Daoy (cell line): ENCODE results near the gene HAPLN1. TPM values are rescaled to one million over a fixed set of nuclear protein-coding genes. Genes with fewer than 3 reads are reported as not detected.
A peak's percentile ranks its signal among the peaks of the same experiment; 100 is the strongest.

Experiments used
- DNase-seq: peaks from one replicate; pipeline ENCODE4 v3.0.0-alpha.2; 2015; ENCODE audit warnings: low read depth
- total RNA-seq: library from RNA; depleted of rRNA; stranded (reverse); fragments of >200 nt; shearing (Covaris generic); gene quantifications from 2 replicates; pipeline ENCODE4 v1.2.3, GENCODE V29; 2014

HAPLN1 gene
- total RNA-seq, 1 experiment from 2014 or later: 24.4 TPM

DNA sequence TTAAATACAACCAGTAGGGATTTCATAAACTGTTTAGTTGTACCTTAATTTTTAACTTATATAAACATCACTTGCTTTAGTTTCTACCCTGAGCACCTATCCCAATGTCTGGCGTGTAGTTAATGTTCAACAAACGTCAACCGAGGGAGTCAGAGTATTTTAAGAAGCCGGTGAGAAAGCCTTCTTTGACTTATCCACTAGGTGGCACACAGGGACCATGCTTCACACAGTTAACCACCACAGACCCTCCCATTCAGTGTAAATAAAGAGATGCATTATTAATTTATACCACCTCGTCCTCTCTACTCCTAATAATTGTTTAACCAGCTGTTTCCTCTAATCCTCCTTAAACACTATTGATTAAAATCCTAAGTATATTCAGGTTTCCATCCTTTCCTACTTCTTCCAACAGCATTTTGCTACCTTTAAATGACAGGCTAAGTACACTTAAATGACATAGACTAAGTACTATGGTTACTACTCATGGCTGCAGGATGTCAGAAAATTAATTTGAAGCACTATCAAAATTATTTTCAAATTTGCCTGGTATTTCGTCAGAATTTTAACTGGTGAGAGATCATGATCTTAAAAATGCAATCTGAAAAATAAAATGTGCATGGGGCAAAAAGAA, 2.3 kb downstream of the HAPLN1 start:
- DNase-seq: peak; percentile 68

GRCh38 chr5:83715236-83716065, 5.2 kb downstream of the HAPLN1 start:
- DNase-seq: peak; percentile 11

DNA sequence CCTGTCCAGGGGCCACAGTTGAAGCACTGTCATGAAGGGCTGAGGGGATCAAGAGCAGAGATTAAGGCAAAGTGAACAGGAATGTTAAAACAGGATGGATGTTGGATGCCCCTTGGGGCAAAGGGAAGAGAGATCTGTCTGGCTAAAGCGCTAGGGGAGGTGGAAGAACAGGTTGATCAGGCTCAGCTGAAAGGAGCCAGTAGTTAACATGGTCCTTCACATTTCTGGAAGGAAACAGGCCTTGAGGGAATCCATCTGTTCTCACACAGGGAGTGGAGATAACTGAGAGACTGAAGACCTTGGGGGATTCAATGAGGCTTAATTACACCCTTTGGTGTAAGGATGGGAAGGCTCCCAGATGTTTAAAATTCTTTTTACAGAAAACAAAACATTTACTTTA, 5.8 kb downstream of the HAPLN1 start:
- DNase-seq: no peak

GRCh38 chr5:83711982-83712601, 8.6 kb downstream of the HAPLN1 start:
- DNase-seq: peak; percentile 55

GRCh38 chr5:83709973-83710372, 10.7 kb downstream of the HAPLN1 start:
- DNase-seq: no peak

GRCh38 chr5:83708170-83708569, 12.5 kb downstream of the HAPLN1 start:
- no peak for DNase-seq

GRCh38 chr5:83703059-83703458, 17.6 kb downstream of the HAPLN1 start:
- DNase-seq: no peak

DNA sequence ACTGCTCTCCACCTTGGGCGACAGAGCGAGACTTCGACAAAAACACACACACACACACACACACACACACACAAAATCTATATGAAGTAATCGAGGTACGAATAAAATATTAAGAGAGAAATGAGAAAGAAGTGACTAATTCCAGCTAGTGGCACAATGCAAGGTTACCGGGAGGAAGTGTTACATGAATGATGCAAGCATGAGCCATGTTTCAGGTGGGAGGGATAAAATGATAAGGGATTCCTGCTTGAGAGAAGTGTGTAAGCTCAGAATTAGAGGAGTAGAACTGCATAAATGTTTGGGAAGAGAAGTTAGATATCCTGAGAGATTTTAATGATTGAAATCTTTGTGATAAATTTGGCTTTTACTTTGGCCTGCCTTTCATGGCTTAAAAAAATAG, 18.8 kb downstream of the HAPLN1 start:
- DNase-seq: peak; percentile 50

GRCh38 chr5:83689881-83690280, 30.8 kb downstream of the HAPLN1 start:
- no peak for DNase-seq

- DNase-seq: no peak
These were observed 32.4 kb downstream of the HAPLN1 start for GRCh38 chr5:83688281-83688680.

GRCh38 chr5:83687124-83687619, 33.5 kb downstream of the HAPLN1 start:
- no peak for DNase-seq

GRCh38 chr5:83686251-83686650, 34.4 kb downstream of the HAPLN1 start:
- DNase-seq: no peak

- no peak for DNase-seq
These were observed 36.8 kb downstream of the HAPLN1 start for GRCh38 chr5:83683836-83684235.

GRCh38 chr5:83672646-83673045, 48.0 kb downstream of the HAPLN1 start:
- no peak for DNase-seq

GRCh38 chr5:83672158-83672557, 48.5 kb downstream of the HAPLN1 start:
- DNase-seq: no peak

DNA sequence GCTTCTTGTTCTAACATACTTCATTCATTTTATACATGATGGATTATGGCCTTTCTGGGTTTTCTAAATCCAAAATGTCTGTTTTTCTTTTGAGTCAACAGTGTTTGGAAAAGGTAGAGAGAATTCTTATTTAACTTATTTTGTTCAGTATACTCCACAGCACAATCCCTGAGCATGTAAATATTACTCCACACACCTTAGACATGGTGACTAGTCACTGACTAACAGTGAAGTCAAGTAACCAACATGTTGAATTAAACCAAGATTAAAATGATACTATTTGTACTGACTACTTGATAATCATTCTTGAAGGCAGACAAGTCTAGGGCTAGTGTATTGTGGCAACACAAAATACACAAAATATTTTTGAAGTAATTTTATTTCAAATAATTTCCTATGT, 55.0 kb downstream of the HAPLN1 start:
- DNase-seq: no peak

- DNase-seq: no peak
These were observed 58.1 kb downstream of the HAPLN1 start for GRCh38 chr5:83662558-83662957.

DNA sequence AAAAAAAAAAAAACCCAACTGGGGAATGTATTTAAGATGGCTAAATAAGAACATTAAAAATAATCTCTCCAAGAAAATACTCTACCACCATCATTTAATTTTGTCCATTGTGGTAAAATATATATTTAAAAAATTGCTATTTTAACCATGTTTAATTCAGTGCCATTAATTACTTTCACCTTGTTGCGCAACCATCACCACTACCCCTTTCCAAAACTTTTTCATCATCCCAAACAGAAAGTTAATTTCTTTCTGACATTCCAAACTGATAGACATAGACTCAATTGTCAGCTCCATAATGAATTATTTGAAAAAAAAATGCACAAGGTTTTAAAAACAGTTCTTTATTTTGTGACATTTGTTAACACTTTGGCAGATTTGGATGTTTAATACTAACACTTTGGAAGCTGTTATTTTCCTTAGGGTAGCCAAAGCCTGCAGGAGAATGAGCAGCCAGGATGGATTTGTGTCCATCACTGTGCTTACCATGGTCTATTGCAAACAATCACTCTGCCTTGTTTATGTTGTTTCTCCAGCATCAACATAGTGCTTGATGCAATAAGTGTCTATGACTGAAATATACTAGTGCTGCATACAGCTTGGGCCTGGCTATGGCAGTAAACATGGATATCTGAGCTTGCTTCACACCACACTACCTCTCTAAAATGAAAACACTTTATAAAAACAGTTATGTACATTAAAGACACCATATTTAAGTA, 62.7 kb downstream of the HAPLN1 start:
- DNase-seq: no peak

DNA sequence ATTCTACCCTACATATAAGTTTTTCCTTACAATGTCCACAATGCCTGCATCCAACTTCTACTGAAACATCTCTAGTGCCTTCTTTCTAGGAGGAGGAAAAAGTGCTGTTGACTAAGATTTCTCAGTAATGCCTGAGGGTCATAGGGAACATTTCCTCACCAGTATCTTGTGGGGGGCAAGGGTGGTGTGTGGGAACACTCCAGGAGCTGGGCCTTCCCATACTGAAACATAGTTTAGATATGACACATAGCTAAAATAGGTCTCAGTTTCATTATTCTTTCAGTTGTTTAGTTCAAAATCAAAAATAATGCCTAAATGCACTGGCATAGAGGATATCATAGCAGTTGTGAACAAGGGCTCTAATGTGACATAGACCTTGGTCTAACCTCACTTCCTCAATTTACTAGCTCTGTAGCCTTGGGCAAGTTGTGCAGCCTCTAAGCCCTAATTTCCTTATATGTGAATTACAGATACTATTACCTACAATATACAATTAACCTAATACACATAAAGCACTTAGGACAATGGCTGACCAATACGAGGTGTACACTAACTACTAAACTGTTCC, 66.1 kb downstream of the HAPLN1 start:
- DNase-seq: peak; percentile 7

DNA sequence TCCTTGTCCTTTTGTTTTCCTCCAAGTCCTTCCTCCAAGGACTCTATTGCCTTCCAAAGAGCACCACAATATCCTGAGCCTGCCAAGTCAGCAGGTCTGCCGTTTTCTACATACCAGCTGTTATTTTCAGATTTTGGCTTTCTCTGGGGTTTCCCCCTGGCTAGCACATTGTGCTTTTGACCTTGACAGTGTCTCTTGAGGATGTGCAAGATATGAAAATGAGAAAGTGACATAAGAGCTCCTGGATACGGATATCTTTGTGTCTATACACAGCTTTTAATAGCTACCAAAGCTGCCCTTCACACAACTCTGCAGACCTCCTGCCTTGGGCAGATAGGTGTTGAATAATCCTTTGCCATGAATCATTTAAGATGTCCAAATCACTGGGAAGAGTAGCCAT, 67.0 kb downstream of the HAPLN1 start:
- DNase-seq: no peak

- DNase-seq: no peak
These were observed 74.7 kb downstream of the HAPLN1 start for GRCh38 chr5:83645936-83646335.

- no peak for DNase-seq
These were observed 76.4 kb downstream of the HAPLN1 start for GRCh38 chr5:83644301-83644700.
